ENCODE data around the gene PSG7.
"Not testable (repeated sequence)": the region's sequence is repeated elsewhere in the genome, so short reads cannot be mapped to it uniquely, and the experiment has no call there.

GRCh38 chr19:42952126-42952525 is 15.1 kb upstream of the PSG7 start:
- TF ChIP-seq HDGF (IDR thresholded peaks at IDR 0.05; ENCODE audit: borderline replicate concordance); TARDBP (IDR thresholded peaks at IDR 0.05); FOXM1 (IDR thresholded peaks at IDR 0.05; ENCODE audit: borderline replicate concordance); ELF4 (IDR thresholded peaks at IDR 0.05); BHLHE40 (IDR thresholded peaks at IDR 0.05; ENCODE audit: borderline replicate concordance); FOXK2 (IDR thresholded peaks at IDR 0.05); FOXA1 (IDR thresholded peaks at IDR 0.05); LEF1 (IDR thresholded peaks at IDR 0.05; ENCODE audit: borderline replicate concordance); ARNT (IDR thresholded peaks at IDR 0.05); SP1 (IDR thresholded peaks at IDR 0.05); ZNF384 (IDR thresholded peaks at IDR 0.05); CTBP1 (IDR thresholded peaks at IDR 0.05; ENCODE audit: borderline replicate concordance); SUZ12 (IDR thresholded peaks at IDR 0.05); PKNOX1 (IDR thresholded peaks at IDR 0.05): not testable (repeated sequence)

All from HEK293T (cell line).